Caco-2 (cell line): ENCODE measurements around the gene MYO5B. TPM values are rescaled to one million over a fixed set of nuclear protein-coding genes. Genes with fewer than 3 reads are reported as not detected.

Source experiments
- BruUV-seq: library from RNA; stranded (reverse); fragments of 400-500 nt; replicated peaks from 2 replicates; lab custom pipeline; 2021; lab: Mats Ljungman, UMichigan
- CTCF ChIA-PET: fragments of 300-600 bp; sonication (Branson Sonifier 250); formaldehyde crosslinking; loops from one replicate; lab custom pipeline; 2022; ENCODE audit warnings: antibody characterized with exemption; lab: Charles Lee
- POLR2A ChIA-PET: fragments of 300-600 bp; sonication (Branson Sonifier 250); formaldehyde crosslinking; loops from one replicate; lab custom pipeline; 2022; ENCODE audit warnings: antibody characterized with exemption; lab: Charles Lee
- DNase-seq, 2 experiments: peaks; one replicate each; pipeline versions ENCODE4 v3.0.0 to v3.0.0-alpha.2; 2020 to 2022
- H3K27me3 ChIP-seq: replicated peaks from 2 replicates; pipeline ENCODE4 v1.6.0; 2011; ENCODE audit warnings: low read length; ENCODE audit not compliant: control insufficient read depth, insufficient read depth
- H3K36me3 ChIP-seq: 2 replicates; pipeline ENCODE4 v1.5.1; 2011; ENCODE audit warnings: low read length; ENCODE audit not compliant: control insufficient read depth, insufficient read depth
- H3K4me1 ChIP-seq: fragments of 250-450 bp; sonication (Bioruptor Pico); 2 replicates; pipeline ENCODE4 v1.5.1; 2020; ENCODE audit warnings: mild to moderate bottlenecking
- H3K4me3 ChIP-seq: 2 replicates; pipeline ENCODE4 v1.5.1; 2011; ENCODE audit warnings: low read depth, mild to moderate bottlenecking, control low read depth, low read length
- H3K9me3 ChIP-seq: fragments of 250-450 bp; sonication (Bioruptor Pico); 2 replicates; pipeline ENCODE4 v1.5.1; 2020; ENCODE audit warnings: mild to moderate bottlenecking, moderate library complexity
- H3K27ac Mint-ChIP-seq: one replicate; pipeline ENCODE4 v1.8.0; 2022; ENCODE audit warnings: mixed read lengths; ENCODE audit not compliant: unreplicated experiment
- H3K27me3 Mint-ChIP-seq: one replicate; pipeline ENCODE4 v1.8.0; 2022; ENCODE audit warnings: mixed read lengths; ENCODE audit not compliant: insufficient read depth, unreplicated experiment
- H3K36me3 Mint-ChIP-seq: one replicate; pipeline ENCODE4 v1.8.0; 2022; ENCODE audit warnings: mild to moderate bottlenecking, mixed read lengths; ENCODE audit not compliant: insufficient read depth, unreplicated experiment
- H3K4me1 Mint-ChIP-seq: one replicate; pipeline ENCODE4 v1.8.0; 2022; ENCODE audit warnings: low read depth, mixed read lengths; ENCODE audit not compliant: unreplicated experiment
- H3K4me3 Mint-ChIP-seq: one replicate; pipeline ENCODE4 v1.8.0; 2022; ENCODE audit warnings: mild to moderate bottlenecking, moderate library complexity, mixed read lengths; ENCODE audit not compliant: unreplicated experiment
- H3K9me3 Mint-ChIP-seq: one replicate; pipeline ENCODE4 v1.8.0; 2022; ENCODE audit warnings: mixed read lengths; ENCODE audit not compliant: unreplicated experiment
- CTCF ChIP-seq, 2 experiments: fragments of 200-600 bp in 1 of 2; IDR thresholded peaks; 1 replicate in 1 of 2; 2 replicates in 1 of 2; pipeline versions ENCODE4 v1.5.1 to v1.8.0; 2011 to 2022; ENCODE audit warnings: antibody characterized with exemption in 1 of 2, control low read depth in 1 of 2, inconsistent platforms in 1 of 2, low read depth in 1 of 2, low read length in 1 of 2, mild to moderate bottlenecking in 1 of 2, moderate library complexity in 1 of 2; ENCODE audit not compliant: insufficient read depth in 1 of 2, severe bottlenecking in 1 of 2, unreplicated experiment in 1 of 2
- intact Hi-C: fragments of 100-400 bp; cut with micrococcal nuclease; formaldehyde crosslinking; loops from one replicate; pipeline ENCODE4 v1.10.0; 2022; ENCODE audit not compliant: unreplicated experiment
- total RNA-seq: library from RNA; stranded (reverse); gene quantifications from 2 replicates; pipeline ENCODE4 v1.2.3, GENCODE V29; 2022

MYO5B gene
- total RNA-seq, 1 experiment from 2014 or later: 28.3 TPM

GRCh38 chr18:50053111-50053510 lies 141.8 kb downstream of the MYO5B start:
- Histone ChIP-seq H3K9me3 (no peaks in the 10 kb centered on the region), H3K27me3 (no peaks in the 10 kb centered on the region), H3K4me3 (no peak overlapping the region), H3K4me1 (no peaks in the 10 kb centered on the region), H3K36me3 (no peaks in the 10 kb centered on the region)
- DNase-seq: no peak
- H3K36me3 Mint-ChIP-seq: peaks cover 8% of the 10 kb centered on the region
- ChIA-PET POLR2A (no interaction called here), CTCF (no interaction called here)
- no peak for TF ChIP-seq CTCF (IDR thresholded peaks at IDR 0.05; ENCODE audit: insufficient read depth in 1 of 2, low read depth in 1 of 2, low read length in 1 of 2, severe bottlenecking in 1 of 2, unreplicated experiment in 1 of 2)
- H3K9me3 Mint-ChIP-seq: no peaks in the 10 kb centered on the region
- intact Hi-C loops: no loop called here
- H3K27ac Mint-ChIP-seq: no peak overlapping the region
- BruUV-seq: no TSS peak
- no peak overlapping the region for H3K4me3 Mint-ChIP-seq
- H3K4me1 Mint-ChIP-seq: no peaks in the 10 kb centered on the region
- H3K27me3 Mint-ChIP-seq: no peaks in the 10 kb centered on the region

- H3K36me3 Mint-ChIP-seq: peaks cover 8% of the 10 kb centered on the region
- intact Hi-C loops: loop anchor here (2.0 kb wide), 2 partner anchors 144 to 306 kb away; partner anchors contain the start of gene MYO5B
- ChIA-PET CTCF (interaction anchor here (1.2 kb wide), 1 partner anchor 144 kb away, joined by 4 read pairs; the partner anchor contains the start of gene MYO5B), POLR2A (no interaction called here)
- H3K4me3 Mint-ChIP-seq: no peak overlapping the region
- Histone ChIP-seq H3K4me3 (no peak overlapping the region), H3K27me3 (no peaks in the 10 kb centered on the region), H3K4me1 (no peaks in the 10 kb centered on the region), H3K36me3 (no peaks in the 10 kb centered on the region), H3K9me3 (no peaks in the 10 kb centered on the region)
- BruUV-seq: no TSS peak
- no peaks in the 10 kb centered on the region for H3K4me1 Mint-ChIP-seq
- no peaks in the 10 kb centered on the region for H3K9me3 Mint-ChIP-seq
- no peaks in the 10 kb centered on the region for H3K27me3 Mint-ChIP-seq
- peak in 1 of 2 experiments; percentile 32 for TF ChIP-seq CTCF (IDR thresholded peaks at IDR 0.05; ENCODE audit: insufficient read depth in 1 of 2, low read depth in 1 of 2, low read length in 1 of 2, severe bottlenecking in 1 of 2, unreplicated experiment in 1 of 2)
- H3K27ac Mint-ChIP-seq: no peak overlapping the region
- DNase-seq: peak in 1 of 2 experiments; percentile 14
Measured at GRCh38 chr18:50051288-50051687, 143.7 kb downstream of the MYO5B start.

DNA sequence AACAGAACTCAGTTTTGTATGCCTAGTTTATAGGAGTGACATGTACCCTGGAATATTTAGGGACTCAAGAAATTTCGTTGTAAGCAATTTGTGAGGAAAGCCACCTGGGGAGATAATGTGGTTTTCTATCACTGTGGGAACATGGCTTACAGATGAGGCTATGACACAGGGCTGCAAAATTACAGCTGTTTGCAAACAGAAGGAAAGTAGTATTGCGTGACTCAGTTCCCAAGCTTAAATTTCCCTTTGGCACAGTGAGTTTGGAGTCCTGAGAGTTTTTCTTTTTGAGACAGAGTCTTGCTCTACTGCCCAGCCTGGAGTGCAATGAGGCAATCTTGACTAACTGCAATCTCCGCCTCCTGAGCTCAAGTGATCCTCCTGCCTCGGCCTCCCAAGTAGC lies 149.8 kb downstream of the MYO5B start:
- H3K4me3 ChIP-seq: no peak overlapping the region
- Mint-ChIP-seq H3K9me3 (no peaks in the 10 kb centered on the region), H3K36me3 (no peaks in the 10 kb centered on the region), H3K27me3 (no peaks in the 10 kb centered on the region), H3K4me3 (no peak overlapping the region), H3K27ac (no peak overlapping the region), H3K4me1 (no peaks in the 10 kb centered on the region)
- ChIA-PET CTCF (interaction anchor here (0.5 to 0.8 kb wide), 2 partner anchors 159 to 205 kb away, joined by 3 read pairs; no protein-coding TSS in a partner anchor), POLR2A (no interaction called here)
- DNase-seq: no peak
- BruUV-seq: no TSS peak
- no peaks in the 10 kb centered on the region for H3K4me1 ChIP-seq
- no peaks in the 10 kb centered on the region for H3K27me3 ChIP-seq
- TF ChIP-seq CTCF (IDR thresholded peaks at IDR 0.05; ENCODE audit: insufficient read depth in 1 of 2, low read depth in 1 of 2, low read length in 1 of 2, severe bottlenecking in 1 of 2, unreplicated experiment in 1 of 2): no peak
- intact Hi-C loops: no loop called here
- no peaks in the 10 kb centered on the region for H3K36me3 ChIP-seq
- no peaks in the 10 kb centered on the region for H3K9me3 ChIP-seq
